PFSK-1 (cell line): Measurements from ENCODE around the gene IL22RA2.

Experiments
- FOXP2 ChIP-seq: optimal IDR thresholded peaks from 2 replicates; pipeline ENCODE3; 2011; ENCODE audit warnings: borderline replicate concordance, control low read depth, inconsistent platforms; ENCODE audit not compliant: insufficient read depth; ENCODE audit errors: extremely low read length, extremely low read depth
- POLR2AphosphoS5 ChIP-seq: IDR thresholded peaks from 2 replicates; pipeline ENCODE4 v1.6.1; 2012; ENCODE audit warnings: low read depth, mild to moderate bottlenecking, control low read depth, low read length, moderate library complexity
- SIN3A ChIP-seq: IDR thresholded peaks from 2 replicates; pipeline ENCODE4 v1.6.1; 2012; ENCODE audit warnings: mild to moderate bottlenecking, low read length, moderate library complexity, borderline replicate concordance; ENCODE audit not compliant: insufficient read depth
- TAF1 ChIP-seq: IDR thresholded peaks from 2 replicates; pipeline ENCODE4 v1.6.1; 2012; ENCODE audit warnings: low read length, control low read depth, borderline replicate concordance; ENCODE audit not compliant: insufficient read depth
- TF ChIP-seq, protein P1 (sequence below), 2 experiments: IDR thresholded peaks; 2 replicates each; pipeline versions ENCODE4 v1.6.1 to v1.8.0; 2011 to 2012; ENCODE audit warnings: low read depth in 2 of 2, low read length in 2 of 2, control low read depth in 1 of 2, inconsistent platforms in 1 of 2, mild to moderate bottlenecking in 1 of 2, moderate library complexity in 1 of 2; ENCODE audit not compliant: insufficient read depth in 1 of 2

The IL22RA2 gene

DNA sequence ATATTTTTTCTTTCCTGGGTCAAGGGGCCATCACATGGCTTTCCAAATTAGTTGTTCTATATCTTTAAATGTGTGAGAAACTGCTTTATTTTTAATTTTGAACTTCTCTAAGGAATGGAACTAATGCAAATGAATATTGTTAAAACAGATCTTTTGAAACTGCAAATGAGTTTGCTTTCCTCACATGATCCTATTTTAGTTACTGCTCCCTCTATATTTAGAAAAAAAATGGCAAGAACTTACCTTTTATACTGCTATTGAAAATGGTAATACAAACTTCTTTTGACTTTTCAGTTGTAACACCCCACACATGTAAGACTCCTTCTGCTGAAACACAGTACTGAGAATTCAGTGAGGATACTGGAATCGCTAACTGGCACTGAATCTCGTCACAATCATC is 29.8 kb upstream of the IL22RA2 start:
- TF ChIP-seq FOXP2 (no peak), POLR2AphosphoS5 (no peak), TAF1 (no peak), SIN3A (no peak)
- TF ChIP-seq, protein P1, sequence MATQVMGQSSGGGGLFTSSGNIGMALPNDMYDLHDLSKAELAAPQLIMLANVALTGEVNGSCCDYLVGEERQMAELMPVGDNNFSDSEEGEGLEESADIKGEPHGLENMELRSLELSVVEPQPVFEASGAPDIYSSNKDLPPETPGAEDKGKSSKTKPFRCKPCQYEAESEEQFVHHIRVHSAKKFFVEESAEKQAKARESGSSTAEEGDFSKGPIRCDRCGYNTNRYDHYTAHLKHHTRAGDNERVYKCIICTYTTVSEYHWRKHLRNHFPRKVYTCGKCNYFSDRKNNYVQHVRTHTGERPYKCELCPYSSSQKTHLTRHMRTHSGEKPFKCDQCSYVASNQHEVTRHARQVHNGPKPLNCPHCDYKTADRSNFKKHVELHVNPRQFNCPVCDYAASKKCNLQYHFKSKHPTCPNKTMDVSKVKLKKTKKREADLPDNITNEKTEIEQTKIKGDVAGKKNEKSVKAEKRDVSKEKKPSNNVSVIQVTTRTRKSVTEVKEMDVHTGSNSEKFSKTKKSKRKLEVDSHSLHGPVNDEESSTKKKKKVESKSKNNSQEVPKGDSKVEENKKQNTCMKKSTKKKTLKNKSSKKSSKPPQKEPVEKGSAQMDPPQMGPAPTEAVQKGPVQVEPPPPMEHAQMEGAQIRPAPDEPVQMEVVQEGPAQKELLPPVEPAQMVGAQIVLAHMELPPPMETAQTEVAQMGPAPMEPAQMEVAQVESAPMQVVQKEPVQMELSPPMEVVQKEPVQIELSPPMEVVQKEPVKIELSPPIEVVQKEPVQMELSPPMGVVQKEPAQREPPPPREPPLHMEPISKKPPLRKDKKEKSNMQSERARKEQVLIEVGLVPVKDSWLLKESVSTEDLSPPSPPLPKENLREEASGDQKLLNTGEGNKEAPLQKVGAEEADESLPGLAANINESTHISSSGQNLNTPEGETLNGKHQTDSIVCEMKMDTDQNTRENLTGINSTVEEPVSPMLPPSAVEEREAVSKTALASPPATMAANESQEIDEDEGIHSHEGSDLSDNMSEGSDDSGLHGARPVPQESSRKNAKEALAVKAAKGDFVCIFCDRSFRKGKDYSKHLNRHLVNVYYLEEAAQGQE (IDR thresholded peaks at IDR 0.05; ENCODE audit: insufficient read depth in 1 of 2, low read depth in 2 of 2, low read length in 2 of 2): no peak

DNA sequence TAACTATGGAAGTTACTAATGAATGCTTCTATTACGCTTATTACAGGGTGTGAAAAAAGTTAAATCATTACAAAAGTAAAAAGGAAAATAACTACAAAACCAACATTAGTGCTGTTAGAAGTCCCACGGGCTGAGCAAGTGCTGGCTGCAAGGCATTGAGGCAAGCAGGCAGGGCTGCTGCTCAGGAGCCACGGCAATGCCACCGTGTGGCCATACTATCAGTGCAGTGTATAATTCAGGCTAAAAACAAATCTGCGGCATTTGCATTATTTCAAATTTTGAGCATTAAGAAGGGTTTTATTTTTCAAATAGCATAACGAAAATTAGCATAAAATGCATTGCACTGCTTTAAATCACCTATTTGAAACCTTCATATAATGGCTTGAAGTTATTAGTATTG is 28.6 kb upstream of the IL22RA2 start:
- TF ChIP-seq SIN3A: no peak

GRCh38 chr6:137201006-137201405 is 27.6 kb upstream of the IL22RA2 start:
- TF ChIP-seq TAF1: no peak
- no peak for TF ChIP-seq POLR2AphosphoS5
- TF ChIP-seq, protein P1 (IDR thresholded peaks at IDR 0.05; ENCODE audit: insufficient read depth in 1 of 2, low read depth in 2 of 2, low read length in 2 of 2): no peak
- TF ChIP-seq SIN3A: no peak
- TF ChIP-seq FOXP2: no peak

- TF ChIP-seq, protein P1 (IDR thresholded peaks at IDR 0.05; ENCODE audit: insufficient read depth in 1 of 2, low read depth in 2 of 2, low read length in 2 of 2): no peak
- TF ChIP-seq POLR2AphosphoS5 (no peak), FOXP2 (no peak), SIN3A (no peak), TAF1 (no peak)
These were observed 26.8 kb upstream of the IL22RA2 start for GRCh38 chr6:137200288-137200687.

DNA sequence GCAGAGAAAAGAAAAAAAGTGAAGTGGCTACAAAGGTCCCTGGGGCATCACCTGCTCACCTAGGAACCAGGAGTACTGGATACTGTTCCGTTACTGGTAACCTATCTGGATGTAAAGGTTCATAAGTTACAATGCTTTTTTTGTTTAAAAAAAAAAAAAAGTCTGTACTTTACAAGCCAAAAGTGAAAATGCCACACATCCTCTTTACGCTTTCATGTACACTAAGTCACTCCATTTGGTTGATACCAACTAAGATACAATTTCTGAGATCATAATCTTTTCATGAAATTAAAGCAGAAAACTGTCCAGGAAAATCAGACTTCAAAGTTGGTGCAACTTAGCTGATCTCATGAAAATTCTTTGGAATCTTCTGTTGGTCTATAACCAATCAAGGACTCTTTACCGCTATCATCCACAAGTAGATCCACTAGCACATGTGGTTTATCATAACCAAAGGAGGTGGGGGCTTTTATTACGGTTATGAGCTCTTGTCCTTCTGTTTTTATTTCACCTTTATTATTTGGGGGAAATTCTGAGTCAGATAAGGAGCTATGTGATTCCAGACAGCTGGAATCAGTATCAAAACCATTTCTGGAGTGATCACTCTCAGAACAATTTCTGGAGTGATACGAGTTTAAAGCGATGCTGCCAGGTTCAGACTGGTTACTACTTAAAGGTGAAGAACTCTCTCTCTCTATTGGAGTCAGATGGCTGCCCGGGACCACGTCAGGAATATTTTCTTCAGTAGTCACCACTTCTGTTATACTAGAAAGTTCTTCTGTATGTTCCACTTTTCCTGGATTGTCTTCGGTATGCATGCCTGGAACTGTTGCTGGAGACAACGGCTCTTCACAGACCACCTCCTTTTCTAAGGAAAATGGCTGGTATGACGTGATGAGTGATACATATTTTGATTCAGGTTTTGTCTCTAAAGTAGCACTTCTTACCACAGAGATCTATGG is 24.5 kb upstream of the IL22RA2 start:
- TF ChIP-seq, protein P1 (IDR thresholded peaks at IDR 0.05; ENCODE audit: insufficient read depth in 1 of 2, low read depth in 2 of 2, low read length in 2 of 2): no peak
